Liver (tissue), 9 donors: ENCODE results near the gene LRRC74B. TPM values are rescaled to one million over a fixed set of nuclear protein-coding genes. Genes with fewer than 3 reads are reported as not detected.
"Not testable (repeated sequence)": the region's sequence is repeated elsewhere in the genome, so short reads cannot be mapped to it uniquely, and the experiment has no call there.

ENCODE experiments used
- DNase-seq: peaks from one replicate; pipeline ENCODE4 v3.0.0-alpha.2; 2017; ENCODE audit warnings: low spot score
- H3K27ac ChIP-seq, 2 donors: one replicate each; pipeline ENCODE4 v1.7.0; 2013; ENCODE audit warnings: inconsistent platforms in 2 of 2, low read length in 2 of 2, control low read depth in 1 of 2, low read depth in 1 of 2, mild to moderate bottlenecking in 1 of 2
- H3K27me3 ChIP-seq, 4 donors: one replicate each; pipeline versions ENCODE4 v1.6.1 to v1.7.0; 2013; ENCODE audit warnings: low read length in 3 of 4, inconsistent platforms in 1 of 4, mild to moderate bottlenecking in 1 of 4, moderate library complexity in 1 of 4; ENCODE audit not compliant: control insufficient read depth in 4 of 4, insufficient read depth in 4 of 4
- H3K36me3 ChIP-seq, 4 donors: one replicate each; pipeline versions ENCODE4 v1.6.1 to v1.7.0; 2013; ENCODE audit warnings: low read length in 3 of 4, mild to moderate bottlenecking in 3 of 4, low read depth in 1 of 4, moderate library complexity in 1 of 4; ENCODE audit not compliant: control insufficient read depth in 4 of 4, insufficient read depth in 3 of 4
- H3K4me1 ChIP-seq, 4 donors: one replicate each; pipeline versions ENCODE4 v1.6.1 to v1.7.0; 2013; ENCODE audit warnings: low read length in 3 of 4, mild to moderate bottlenecking in 3 of 4, moderate library complexity in 1 of 4; ENCODE audit not compliant: control insufficient read depth in 4 of 4, insufficient read depth in 4 of 4
- H3K4me3 ChIP-seq, 3 donors: one replicate each; pipeline versions ENCODE4 v1.6.1 to v1.7.0; 2013; ENCODE audit warnings: low read length in 3 of 3, control low read depth in 1 of 3, low read depth in 1 of 3, mild to moderate bottlenecking in 1 of 3
- H3K9ac ChIP-seq, 2 donors: one replicate each; pipeline ENCODE4 v1.7.0; 2013; ENCODE audit warnings: low read length in 2 of 2, mild to moderate bottlenecking in 2 of 2, moderate library complexity in 2 of 2, control low read depth in 1 of 2, low read depth in 1 of 2
- H3K9me3 ChIP-seq, 4 donors: one replicate each; pipeline versions ENCODE4 v1.6.1 to v1.7.0; 2013; ENCODE audit warnings: low read length in 3 of 4; ENCODE audit not compliant: control insufficient read depth in 4 of 4
- JUND ChIP-seq, 2 donors: IDR thresholded peaks; 2 replicates each; pipeline ENCODE4 v1.6.1; 2016; ENCODE audit warnings: antibody characterized with exemption in 2 of 2
- RXRA ChIP-seq, 2 donors: IDR thresholded peaks; 2 replicates each; pipeline ENCODE4 v1.6.1; 2017 to 2018; ENCODE audit warnings: antibody characterized with exemption in 2 of 2, mild to moderate bottlenecking in 1 of 2
- SP1 ChIP-seq: IDR thresholded peaks from 2 replicates; pipeline ENCODE4 v1.6.1; 2018; ENCODE audit warnings: antibody characterized with exemption, mild to moderate bottlenecking
- WGBS: extraction: QIAGEN DNeasy Blood & Tissue Kit; methylation state at CpG from one replicate; pipeline ENCODE4 v1.1.7; 2013; 5-methylcytosine and 5-hydroxymethylcytosine counted together
- polyA plus RNA-seq, 2 donors: library from polyadenylated mRNA; stranded (reverse) in 1 of 2; unstranded in 1 of 2; fragments of 200-250 nt in 1 of 2; fragments of >200 nt in 1 of 2; fragmentation: Nextera tagmentation in 1 of 2; extraction: Ambion mirVana in 1 of 2; gene quantifications; one replicate each; pipeline versions ENCODE4 v1.2.1 to v1.2.3, GENCODE V29; 2013 to 2015
- total RNA-seq, 2 donors: library from RNA; depleted of rRNA; stranded (reverse); fragments of >200 nt; gene quantifications; one replicate each; pipeline ENCODE4 v1.2.3, GENCODE V29; 2014
- TF ChIP-seq, protein P1 (sequence below): IDR thresholded peaks from 2 replicates; pipeline ENCODE4 v1.6.1; 2016; ENCODE audit warnings: antibody characterized with exemption, mild to moderate bottlenecking
- TF ChIP-seq, protein P2 (sequence below): fragments of 150-350 bp; IDR thresholded peaks from 2 replicates; pipeline ENCODE4 v1.5.1; 2017; ENCODE audit warnings: improper control_type of control experiment, low read depth, low read length; ENCODE audit not compliant: missing input control
- TF ChIP-seq, protein P3 (sequence below): IDR thresholded peaks from 2 replicates; pipeline ENCODE4 v1.6.1; 2016; ENCODE audit warnings: antibody characterized with exemption
- donor health status: healthy.
- donor health status: healthy.
- donor health status: healthy.
- donor health status: healthy.
- donor health status: healthy.

The LRRC74B gene
- total and polyA plus RNA-seq, 4 donors = not detected

DNA sequence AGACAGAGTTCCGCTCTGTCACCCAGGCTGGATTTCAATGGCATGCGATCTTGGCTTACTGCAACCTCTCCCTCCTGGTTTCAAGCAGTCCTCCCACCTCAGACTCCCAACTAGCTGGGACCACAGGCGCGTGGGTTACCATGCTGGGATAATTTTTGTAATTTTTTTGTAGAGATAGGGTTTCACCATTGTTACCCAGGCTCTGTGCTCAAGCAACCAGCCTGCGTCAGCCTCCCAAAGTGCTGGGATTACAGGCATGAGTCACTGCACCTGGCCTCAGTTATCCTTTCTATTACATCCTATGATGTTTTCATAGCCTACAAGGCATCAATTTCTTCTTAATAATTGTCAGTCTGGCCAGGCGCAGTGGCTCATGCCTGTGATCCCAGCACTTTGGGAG is 36.5 kb downstream of the LRRC74B start (continued):
- TF ChIP-seq, protein P1, sequence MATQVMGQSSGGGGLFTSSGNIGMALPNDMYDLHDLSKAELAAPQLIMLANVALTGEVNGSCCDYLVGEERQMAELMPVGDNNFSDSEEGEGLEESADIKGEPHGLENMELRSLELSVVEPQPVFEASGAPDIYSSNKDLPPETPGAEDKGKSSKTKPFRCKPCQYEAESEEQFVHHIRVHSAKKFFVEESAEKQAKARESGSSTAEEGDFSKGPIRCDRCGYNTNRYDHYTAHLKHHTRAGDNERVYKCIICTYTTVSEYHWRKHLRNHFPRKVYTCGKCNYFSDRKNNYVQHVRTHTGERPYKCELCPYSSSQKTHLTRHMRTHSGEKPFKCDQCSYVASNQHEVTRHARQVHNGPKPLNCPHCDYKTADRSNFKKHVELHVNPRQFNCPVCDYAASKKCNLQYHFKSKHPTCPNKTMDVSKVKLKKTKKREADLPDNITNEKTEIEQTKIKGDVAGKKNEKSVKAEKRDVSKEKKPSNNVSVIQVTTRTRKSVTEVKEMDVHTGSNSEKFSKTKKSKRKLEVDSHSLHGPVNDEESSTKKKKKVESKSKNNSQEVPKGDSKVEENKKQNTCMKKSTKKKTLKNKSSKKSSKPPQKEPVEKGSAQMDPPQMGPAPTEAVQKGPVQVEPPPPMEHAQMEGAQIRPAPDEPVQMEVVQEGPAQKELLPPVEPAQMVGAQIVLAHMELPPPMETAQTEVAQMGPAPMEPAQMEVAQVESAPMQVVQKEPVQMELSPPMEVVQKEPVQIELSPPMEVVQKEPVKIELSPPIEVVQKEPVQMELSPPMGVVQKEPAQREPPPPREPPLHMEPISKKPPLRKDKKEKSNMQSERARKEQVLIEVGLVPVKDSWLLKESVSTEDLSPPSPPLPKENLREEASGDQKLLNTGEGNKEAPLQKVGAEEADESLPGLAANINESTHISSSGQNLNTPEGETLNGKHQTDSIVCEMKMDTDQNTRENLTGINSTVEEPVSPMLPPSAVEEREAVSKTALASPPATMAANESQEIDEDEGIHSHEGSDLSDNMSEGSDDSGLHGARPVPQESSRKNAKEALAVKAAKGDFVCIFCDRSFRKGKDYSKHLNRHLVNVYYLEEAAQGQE = no peak
- TF ChIP-seq, protein P2, sequence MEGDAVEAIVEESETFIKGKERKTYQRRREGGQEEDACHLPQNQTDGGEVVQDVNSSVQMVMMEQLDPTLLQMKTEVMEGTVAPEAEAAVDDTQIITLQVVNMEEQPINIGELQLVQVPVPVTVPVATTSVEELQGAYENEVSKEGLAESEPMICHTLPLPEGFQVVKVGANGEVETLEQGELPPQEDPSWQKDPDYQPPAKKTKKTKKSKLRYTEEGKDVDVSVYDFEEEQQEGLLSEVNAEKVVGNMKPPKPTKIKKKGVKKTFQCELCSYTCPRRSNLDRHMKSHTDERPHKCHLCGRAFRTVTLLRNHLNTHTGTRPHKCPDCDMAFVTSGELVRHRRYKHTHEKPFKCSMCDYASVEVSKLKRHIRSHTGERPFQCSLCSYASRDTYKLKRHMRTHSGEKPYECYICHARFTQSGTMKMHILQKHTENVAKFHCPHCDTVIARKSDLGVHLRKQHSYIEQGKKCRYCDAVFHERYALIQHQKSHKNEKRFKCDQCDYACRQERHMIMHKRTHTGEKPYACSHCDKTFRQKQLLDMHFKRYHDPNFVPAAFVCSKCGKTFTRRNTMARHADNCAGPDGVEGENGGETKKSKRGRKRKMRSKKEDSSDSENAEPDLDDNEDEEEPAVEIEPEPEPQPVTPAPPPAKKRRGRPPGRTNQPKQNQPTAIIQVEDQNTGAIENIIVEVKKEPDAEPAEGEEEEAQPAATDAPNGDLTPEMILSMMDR = no peak

GRCh38 chr22:21087119-21087518 is 41.4 kb downstream of the LRRC74B start:
- DNase-seq = no peak
- no peak for TF ChIP-seq RXRA (IDR thresholded peaks at IDR 0.05)
- Histone ChIP-seq H3K27me3 (no peaks in the 10 kb centered on the region), H3K27ac (no peak overlapping the region), H3K9ac (no peak overlapping the region), H3K4me3 (no peak overlapping the region), H3K9me3 (no peaks in the 10 kb centered on the region), H3K36me3 (no peaks in the 10 kb centered on the region), H3K4me1 (no peaks in the 10 kb centered on the region)
- WGBS = 83% methylated on average over 5 of the region's 5 CpGs

GRCh38 chr22:21087926-21088325 is 42.2 kb downstream of the LRRC74B start:
- not testable (repeated sequence) for H3K27ac ChIP-seq, H3K4me3 ChIP-seq, H3K27me3 ChIP-seq, H3K36me3 ChIP-seq, H3K9me3 ChIP-seq, H3K4me1 ChIP-seq, H3K9ac ChIP-seq, DNase-seq
- WGBS = 94% methylated on average over 11 of the region's 11 CpGs

- 93% methylated on average over 11 of the region's 11 CpGs for WGBS
- H3K4me3 ChIP-seq, H3K4me1 ChIP-seq, H3K9me3 ChIP-seq, DNase-seq, H3K9ac ChIP-seq, H3K27ac ChIP-seq, H3K36me3 ChIP-seq, H3K27me3 ChIP-seq: not testable (repeated sequence)
These were observed 45.5 kb downstream of the LRRC74B start for GRCh38 chr22:21091220-21091619.

GRCh38 chr22:21092797-21093554 is 47.2 kb downstream of the LRRC74B start:
- H3K27me3 ChIP-seq = no peaks in the 10 kb centered on the region
- no peaks in the 10 kb centered on the region for H3K9me3 ChIP-seq
- no peak for TF ChIP-seq SP1
- TF ChIP-seq JUND (IDR thresholded peaks at IDR 0.05) = no peak
- TF ChIP-seq, protein P3, sequence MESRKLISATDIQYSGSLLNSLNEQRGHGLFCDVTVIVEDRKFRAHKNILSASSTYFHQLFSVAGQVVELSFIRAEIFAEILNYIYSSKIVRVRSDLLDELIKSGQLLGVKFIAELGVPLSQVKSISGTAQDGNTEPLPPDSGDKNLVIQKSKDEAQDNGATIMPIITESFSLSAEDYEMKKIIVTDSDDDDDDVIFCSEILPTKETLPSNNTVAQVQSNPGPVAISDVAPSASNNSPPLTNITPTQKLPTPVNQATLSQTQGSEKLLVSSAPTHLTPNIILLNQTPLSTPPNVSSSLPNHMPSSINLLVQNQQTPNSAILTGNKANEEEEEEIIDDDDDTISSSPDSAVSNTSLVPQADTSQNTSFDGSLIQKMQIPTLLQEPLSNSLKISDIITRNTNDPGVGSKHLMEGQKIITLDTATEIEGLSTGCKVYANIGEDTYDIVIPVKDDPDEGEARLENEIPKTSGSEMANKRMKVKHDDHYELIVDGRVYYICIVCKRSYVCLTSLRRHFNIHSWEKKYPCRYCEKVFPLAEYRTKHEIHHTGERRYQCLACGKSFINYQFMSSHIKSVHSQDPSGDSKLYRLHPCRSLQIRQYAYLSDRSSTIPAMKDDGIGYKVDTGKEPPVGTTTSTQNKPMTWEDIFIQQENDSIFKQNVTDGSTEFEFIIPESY = no peak
- no peak overlapping the region for H3K9ac ChIP-seq
- no peaks in the 10 kb centered on the region for H3K36me3 ChIP-seq
- no peaks in the 10 kb centered on the region for H3K4me1 ChIP-seq
- H3K4me3 ChIP-seq = no peak overlapping the region
- DNase-seq = no peak
- H3K27ac ChIP-seq = no peak overlapping the region
- 93% methylated on average over 3 of the region's 3 CpGs for WGBS

DNA sequence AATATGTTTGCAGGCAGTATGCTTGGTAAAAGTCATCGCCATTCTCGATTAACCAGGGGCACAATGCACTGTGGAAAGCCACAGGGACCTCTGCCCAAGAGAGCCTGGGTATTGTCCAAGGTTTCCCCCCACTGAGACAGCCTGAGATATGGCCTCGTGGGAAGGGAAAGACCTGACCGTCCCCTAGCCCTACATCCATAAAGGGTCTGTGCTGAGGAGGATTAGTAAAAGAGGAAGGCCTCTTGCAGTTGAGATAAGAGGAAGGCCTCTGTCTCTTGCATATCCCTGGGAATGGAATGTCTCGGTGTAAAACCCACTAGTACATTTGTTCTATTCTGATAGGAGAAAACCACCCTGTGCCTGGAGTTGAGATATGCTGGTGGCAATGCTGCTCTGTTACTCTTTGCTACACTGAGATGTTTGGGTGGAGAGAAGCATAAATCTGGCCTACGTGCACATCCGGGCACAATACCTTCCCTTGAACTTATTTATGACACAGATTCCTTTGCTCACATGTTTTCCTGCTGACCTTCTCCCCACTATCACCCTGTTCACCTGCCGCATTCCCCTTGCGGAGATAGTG is 47.9 kb downstream of the LRRC74B start:
- WGBS = 82% methylated on average over 9 of the region's 9 CpGs
- H3K9me3 ChIP-seq, H3K36me3 ChIP-seq, H3K27me3 ChIP-seq, H3K27ac ChIP-seq, H3K9ac ChIP-seq, H3K4me3 ChIP-seq, DNase-seq, H3K4me1 ChIP-seq: not testable (repeated sequence)
